GM19035 (cell line): ENCODE data around the gene OXLD1.
"Not testable (repeated sequence)": the region's sequence is repeated elsewhere in the genome, so short reads cannot be mapped to it uniquely, and the experiment has no call there.

Source experiments
- ATAC-seq: cut with Tn5 transposase; IDR thresholded peaks from one replicate; pipeline ENCODE4 v1.9.1; 2021; ENCODE audit not compliant: unreplicated experiment

The OXLD1 gene

DNA sequence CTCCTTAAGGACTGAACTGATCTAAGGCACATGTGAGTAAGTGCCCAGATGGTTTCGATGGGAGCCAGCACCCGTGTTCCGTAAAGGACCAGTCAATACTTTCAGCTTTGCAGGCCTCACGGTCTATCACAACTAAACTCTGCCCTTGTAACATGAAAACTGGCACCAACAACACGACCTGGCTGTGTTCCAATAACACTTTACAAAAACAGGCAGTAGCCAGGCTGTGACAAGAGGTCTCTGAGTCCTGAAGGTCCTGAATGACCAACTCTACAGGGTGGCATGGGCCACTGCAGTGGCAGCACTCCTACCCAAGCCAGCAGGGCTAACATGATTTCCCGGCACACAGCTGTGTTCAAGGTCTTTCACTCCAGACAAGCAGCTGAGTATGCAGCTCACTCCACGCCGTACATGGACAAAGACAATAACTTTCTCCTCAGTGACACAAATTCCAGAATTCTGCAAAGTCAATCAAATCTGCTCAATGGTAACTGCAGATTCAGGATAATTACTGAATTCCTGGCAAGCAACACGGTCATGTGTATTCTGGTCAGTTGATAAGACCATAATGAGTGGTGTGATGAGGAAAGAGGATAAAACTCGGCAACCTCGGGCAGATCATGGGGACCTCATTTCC is 44.8 kb downstream of the OXLD1 start:
- no peak for ATAC-seq

DNA sequence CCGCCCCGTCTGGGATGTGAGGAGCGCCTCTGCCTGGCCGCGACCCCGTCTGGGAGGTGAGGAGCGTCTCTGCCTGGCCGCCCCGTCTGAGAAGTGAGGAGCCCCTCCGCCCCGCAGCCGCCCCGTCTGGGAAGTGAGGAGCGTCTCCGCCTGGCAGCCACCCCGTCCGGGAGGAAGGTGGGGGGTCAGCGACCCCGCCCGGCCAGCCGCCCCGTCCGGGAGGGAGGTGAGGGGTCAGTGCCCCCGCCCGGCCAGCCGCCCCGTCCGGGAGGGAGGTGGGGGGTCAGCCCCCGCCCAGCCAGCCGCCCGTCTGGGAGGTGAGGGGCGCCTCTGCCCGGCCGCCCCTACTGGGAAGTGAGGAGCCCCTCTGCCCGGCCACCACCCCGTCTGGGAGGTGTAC is 48.1 kb downstream of the OXLD1 start:
- ATAC-seq: not testable (repeated sequence)

DNA sequence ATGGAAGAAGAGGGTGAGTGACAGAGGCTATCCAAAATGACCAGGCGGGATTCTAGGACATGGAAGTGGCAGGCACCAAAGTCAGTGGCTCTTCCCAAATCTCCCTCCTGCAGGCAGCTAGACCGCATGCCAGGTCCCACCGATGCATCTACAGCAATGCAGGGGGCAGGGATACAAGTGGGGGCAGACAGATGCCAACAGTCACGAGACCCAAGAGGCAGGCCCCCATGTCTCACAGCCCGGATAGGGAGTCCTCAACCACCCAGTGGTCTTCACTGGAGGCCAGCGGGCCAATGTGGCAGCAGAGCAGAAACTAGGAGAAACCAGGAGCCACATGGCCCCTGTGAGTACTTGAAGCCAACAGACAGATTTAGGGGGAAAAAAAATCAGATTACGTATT is 49.5 kb downstream of the OXLD1 start:
- no peak for ATAC-seq

- no peak for ATAC-seq
Measured at GRCh38 chr17:81615401-81615930, 50.9 kb downstream of the OXLD1 start.
